ENCODE data around the gene FLNB.

FLNB gene

DNA sequence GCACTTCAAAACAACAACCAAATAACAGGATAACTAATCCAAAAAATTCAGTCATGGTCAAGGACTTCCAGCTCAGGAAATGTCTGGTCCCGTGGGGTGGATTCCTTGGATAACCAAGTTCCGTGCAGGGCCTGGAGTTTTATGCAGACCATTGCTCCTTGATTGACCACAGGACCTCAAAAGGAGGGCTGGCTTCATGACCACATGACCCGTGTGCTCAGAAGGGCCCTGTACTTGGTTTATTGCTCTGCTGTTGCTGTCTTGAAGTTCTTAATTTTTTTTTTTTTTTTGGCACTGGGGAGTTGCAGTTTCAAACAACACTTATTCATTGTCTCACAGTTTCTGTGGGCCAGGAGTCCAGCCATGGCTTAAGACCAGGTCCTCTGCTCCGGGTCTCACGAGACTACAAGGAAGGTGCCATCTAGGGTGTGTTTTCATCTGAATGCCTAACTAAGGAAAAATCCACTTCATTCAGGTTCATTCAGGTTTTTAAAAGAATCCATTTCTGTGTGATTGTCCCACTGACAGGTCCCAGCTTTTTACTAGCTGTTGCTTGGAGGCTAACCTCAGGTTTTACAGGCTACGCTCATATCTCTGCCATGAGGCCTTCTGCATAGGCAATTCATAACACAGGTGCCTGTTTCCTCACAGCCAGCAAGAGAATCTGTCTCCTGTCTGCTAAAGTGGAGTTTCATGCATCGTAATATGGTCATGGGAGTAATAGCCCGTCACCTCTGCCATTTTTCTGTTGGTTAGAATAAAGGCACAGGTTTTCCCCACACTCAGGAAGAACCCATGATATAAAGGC, 65.3 kb downstream of the FLNB start:
- no peak overlapping the region for H3K27ac ChIP-seq (replicated peaks; ENCODE audit: low read length)
- no peak overlapping the region for H3K4me2 ChIP-seq (ENCODE audit: insufficient read depth, low read length, poor library complexity, severe bottlenecking)
- H3K14ac ChIP-seq (ENCODE audit: low read length), result no peak overlapping the region

DNA sequence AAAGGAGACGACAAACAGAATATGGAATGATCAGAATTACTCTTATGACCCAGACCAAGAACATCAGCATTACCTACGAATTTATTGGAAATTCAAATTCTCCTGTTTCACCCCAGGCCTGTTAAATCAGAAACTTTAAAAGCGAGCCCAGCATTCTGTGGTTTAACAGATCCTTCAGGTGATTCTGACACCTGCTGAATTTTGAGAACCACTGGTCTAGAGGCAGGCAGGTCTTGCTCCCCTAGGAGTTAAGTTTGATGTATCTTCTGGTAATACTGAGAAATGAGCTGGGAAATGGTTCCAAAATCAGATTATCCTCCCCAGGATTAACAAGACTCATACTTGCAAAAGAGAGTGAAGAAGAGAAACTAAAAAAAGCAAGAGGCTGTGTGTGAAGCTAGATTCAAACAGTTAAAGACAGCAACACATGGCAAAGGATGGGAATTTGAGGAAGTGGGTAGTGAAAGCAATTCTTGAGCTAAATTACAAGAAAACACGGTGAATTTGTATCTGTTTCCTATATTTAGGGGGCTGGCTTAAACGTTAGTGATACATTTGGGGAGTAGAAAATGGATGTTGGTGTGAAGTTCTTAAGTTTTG, 66.0 kb downstream of the FLNB start:
- Histone ChIP-seq H3K27ac (replicated peaks; ENCODE audit: low read length) (no peak overlapping the region), H2BK5ac (ENCODE audit: low read length) (no peak overlapping the region), H2BK120ac (ENCODE audit: low read depth, low read length) (no peak overlapping the region), H3K4ac (ENCODE audit: low read length) (no peak overlapping the region), H3K9ac (ENCODE audit: low read depth, low read length, poor library complexity) (no peak overlapping the region), H3K27me3 (ENCODE audit: control insufficient read depth in 3 of 3, insufficient read depth in 3 of 3, low read depth in 1 of 3, low read length in 3 of 3) (no peaks in the 10 kb centered on the region), H2AK5ac (ENCODE audit: low read depth, low read length) (no peak overlapping the region), H3K23ac (ENCODE audit: low read depth, low read length, poor library complexity) (no peak overlapping the region), H3K18ac (ENCODE audit: low read length) (no peak overlapping the region), H2BK12ac (ENCODE audit: low read length) (no peak overlapping the region), H2AFZ (ENCODE audit: low read length) (no peak overlapping the region), H4K8ac (ENCODE audit: low read depth, low read length) (no peak overlapping the region), H3K4me3 (ENCODE audit: low read length in 2 of 2) (no peak overlapping the region), H3K4me2 (ENCODE audit: insufficient read depth, low read length, poor library complexity, severe bottlenecking) (no peak overlapping the region), H4K91ac (ENCODE audit: low read depth, low read length, poor library complexity) (no peak overlapping the region), H3K36me3 (replicated peaks in 1 of 2; ENCODE audit: control insufficient read depth in 2 of 2, insufficient read depth in 2 of 2, low read length in 2 of 2) (peaks cover 6 to 15% of the 10 kb centered on the region in 2 donors), H3K9me3 (replicated peaks in 1 of 2; ENCODE audit: control insufficient read depth in 2 of 2, insufficient read depth in 1 of 2, low read depth in 1 of 2, low read length in 2 of 2) (no peaks in the 10 kb centered on the region), H3K79me1 (ENCODE audit: low read depth, low read length) (no peaks in the 10 kb centered on the region), H2BK15ac (ENCODE audit: low read length) (no peak overlapping the region), H3K4me1 (ENCODE audit: control insufficient read depth in 2 of 2, insufficient read depth in 1 of 2, low read depth in 1 of 2, low read length in 2 of 2) (peaks cover 0 to 3% of the 10 kb centered on the region in 2 donors), H3K14ac (ENCODE audit: low read length) (no peak overlapping the region)
- no CpG with 5 or more reads among the region's 5 CpGs for WGBS, 2 donors (ENCODE audit: extremely low coverage in 2 of 2, insufficient read length in 2 of 2, insufficient replicate concordance in 1 of 2)
- DNase-seq (ENCODE audit: low spot score), result no peak

More for the DNA sequence above, 65.3 kb downstream of the FLNB start:
- Histone ChIP-seq H3K4me1 (ENCODE audit: control insufficient read depth in 2 of 2, insufficient read depth in 1 of 2, low read depth in 1 of 2, low read length in 2 of 2) (peaks cover 0 to 5% of the 10 kb centered on the region in 2 donors), H2BK15ac (ENCODE audit: low read length) (no peak overlapping the region), H3K9me3 (replicated peaks in 1 of 2; ENCODE audit: control insufficient read depth in 2 of 2, insufficient read depth in 1 of 2, low read depth in 1 of 2, low read length in 2 of 2) (no peaks in the 10 kb centered on the region), H3K4ac (ENCODE audit: low read length) (no peak overlapping the region), H3K9ac (ENCODE audit: low read depth, low read length, poor library complexity) (no peak overlapping the region), H2BK12ac (ENCODE audit: low read length) (no peak overlapping the region), H4K91ac (ENCODE audit: low read depth, low read length, poor library complexity) (no peak overlapping the region), H3K23ac (ENCODE audit: low read depth, low read length, poor library complexity) (no peak overlapping the region), H3K27me3 (ENCODE audit: control insufficient read depth in 3 of 3, insufficient read depth in 3 of 3, low read depth in 1 of 3, low read length in 3 of 3) (no peaks in the 10 kb centered on the region), H4K8ac (ENCODE audit: low read depth, low read length) (no peak overlapping the region), H2AK5ac (ENCODE audit: low read depth, low read length) (no peak overlapping the region), H2BK5ac (ENCODE audit: low read length) (no peak overlapping the region), H3K4me3 (ENCODE audit: low read length in 2 of 2) (no peak overlapping the region), H3K79me1 (ENCODE audit: low read depth, low read length) (no peaks in the 10 kb centered on the region), H3K18ac (ENCODE audit: low read length) (no peak overlapping the region), H3K36me3 (replicated peaks in 1 of 2; ENCODE audit: control insufficient read depth in 2 of 2, insufficient read depth in 2 of 2, low read length in 2 of 2) (peaks cover 4 to 11% of the 10 kb centered on the region in 2 donors), H2BK120ac (ENCODE audit: low read depth, low read length) (no peak overlapping the region), H2AFZ (ENCODE audit: low read length) (no peak overlapping the region)
- WGBS, 2 donors (ENCODE audit: extremely low coverage in 2 of 2, insufficient read length in 2 of 2, insufficient replicate concordance in 1 of 2), result no CpG with 5 or more reads among the region's 8 CpGs
- no peak for DNase-seq (ENCODE audit: low spot score)

DNA sequence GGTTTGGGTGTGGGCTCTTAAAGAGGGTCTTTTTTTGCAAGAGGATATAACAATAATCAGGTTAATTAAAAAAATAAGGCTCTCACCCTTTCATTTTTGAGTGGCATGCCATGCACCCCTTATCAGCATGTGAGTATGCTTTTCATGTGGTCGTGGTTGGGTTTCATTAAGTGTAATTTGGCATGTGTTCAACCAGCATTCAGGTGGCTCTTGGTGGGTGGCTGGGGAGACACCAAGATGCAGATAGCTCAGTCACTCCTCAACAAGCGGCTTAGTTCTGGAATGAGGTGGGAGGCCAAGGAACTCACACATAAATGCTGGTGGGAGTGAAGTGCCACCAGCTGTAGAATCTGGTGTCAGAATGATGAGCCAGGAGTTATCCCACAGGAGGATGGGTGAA, 66.8 kb downstream of the FLNB start:
- no peaks in the 10 kb centered on the region for H3K9me3 ChIP-seq (replicated peaks in 1 of 2; ENCODE audit: control insufficient read depth in 2 of 2, insufficient read depth in 1 of 2, low read depth in 1 of 2, low read length in 2 of 2)
- H3K79me1 ChIP-seq (ENCODE audit: low read depth, low read length), result no peaks in the 10 kb centered on the region
- WGBS, 2 donors (ENCODE audit: extremely low coverage in 2 of 2, insufficient read length in 2 of 2, insufficient replicate concordance in 1 of 2), result no CpG with 5 or more reads among the region's 2 CpGs
- no peak overlapping the region for H4K91ac ChIP-seq (ENCODE audit: low read depth, low read length, poor library complexity)
- peak overlapping the region; percentile 95 for H3K14ac ChIP-seq (ENCODE audit: low read length)
- no peak overlapping the region for H3K4ac ChIP-seq (ENCODE audit: low read length)
- no peak overlapping the region for H3K9ac ChIP-seq (ENCODE audit: low read depth, low read length, poor library complexity)
- H2BK12ac ChIP-seq (ENCODE audit: low read length), result no peak overlapping the region
- no peaks in the 10 kb centered on the region for H3K27me3 ChIP-seq (ENCODE audit: control insufficient read depth in 3 of 3, insufficient read depth in 3 of 3, low read depth in 1 of 3, low read length in 3 of 3)
- H3K36me3 ChIP-seq (replicated peaks in 1 of 2; ENCODE audit: control insufficient read depth in 2 of 2, insufficient read depth in 2 of 2, low read length in 2 of 2), result peaks cover 8 to 20% of the 10 kb centered on the region in 2 donors
- H3K4me1 ChIP-seq (ENCODE audit: control insufficient read depth in 2 of 2, insufficient read depth in 1 of 2, low read depth in 1 of 2, low read length in 2 of 2), result no peaks in the 10 kb centered on the region
- no peak overlapping the region for H2BK5ac ChIP-seq (ENCODE audit: low read length)
- H3K27ac ChIP-seq (replicated peaks; ENCODE audit: low read length), result no peak overlapping the region
- no peak overlapping the region for H2BK120ac ChIP-seq (ENCODE audit: low read depth, low read length)
- H3K4me2 ChIP-seq (ENCODE audit: insufficient read depth, low read length, poor library complexity, severe bottlenecking), result no peak overlapping the region
- H4K8ac ChIP-seq (ENCODE audit: low read depth, low read length), result no peak overlapping the region
- H3K23ac ChIP-seq (ENCODE audit: low read depth, low read length, poor library complexity), result no peak overlapping the region
- no peak for DNase-seq (ENCODE audit: low spot score)
- H2BK15ac ChIP-seq (ENCODE audit: low read length), result no peak overlapping the region
- no peak overlapping the region for H3K4me3 ChIP-seq (ENCODE audit: low read length in 2 of 2)
- no peak overlapping the region for H2AK5ac ChIP-seq (ENCODE audit: low read depth, low read length)
- H2AFZ ChIP-seq (ENCODE audit: low read length), result no peak overlapping the region
- no peak overlapping the region for H3K18ac ChIP-seq (ENCODE audit: low read length)

DNA sequence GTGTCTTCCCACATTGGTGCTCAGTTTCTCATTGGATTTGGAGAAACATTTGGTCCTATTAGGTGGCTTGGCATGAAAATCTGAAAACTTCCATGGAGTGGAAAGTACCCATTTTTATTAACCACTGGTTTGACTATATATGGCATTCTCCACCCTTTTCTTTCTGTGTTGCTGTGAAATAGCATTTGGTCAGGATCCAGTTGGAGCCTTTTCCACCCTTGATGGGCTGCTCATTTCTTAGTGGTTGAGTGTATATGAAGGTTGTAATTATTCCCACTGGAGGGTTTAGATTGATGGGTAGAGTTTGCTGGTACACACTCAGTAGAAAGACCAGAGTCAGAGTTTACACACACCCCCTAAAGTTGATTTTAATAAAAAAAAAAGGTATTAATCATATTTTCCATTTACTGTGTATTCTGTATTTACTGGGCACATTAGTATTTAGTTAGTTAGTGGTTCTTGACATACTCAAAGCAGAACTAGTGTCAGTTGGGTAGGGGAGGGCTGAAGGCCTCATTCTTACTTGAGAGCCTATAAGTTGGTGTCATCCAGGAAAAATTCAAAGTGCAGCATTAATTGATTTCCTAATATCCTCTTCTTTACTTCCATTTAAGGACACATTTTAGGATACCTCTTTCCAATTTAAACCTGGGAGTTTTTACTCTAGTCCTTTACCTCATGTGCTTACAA, 69.5 kb downstream of the FLNB start:
- no peak overlapping the region for H2AK5ac ChIP-seq (ENCODE audit: low read depth, low read length)
- no peaks in the 10 kb centered on the region for H3K79me1 ChIP-seq (ENCODE audit: low read depth, low read length)
- no peak overlapping the region for H2BK15ac ChIP-seq (ENCODE audit: low read length)
- H3K9ac ChIP-seq (ENCODE audit: low read depth, low read length, poor library complexity), result no peak overlapping the region
- no peaks in the 10 kb centered on the region for H3K27me3 ChIP-seq (ENCODE audit: control insufficient read depth in 3 of 3, insufficient read depth in 3 of 3, low read depth in 1 of 3, low read length in 3 of 3)
- H2BK120ac ChIP-seq (ENCODE audit: low read depth, low read length), result no peak overlapping the region
- H3K23ac ChIP-seq (ENCODE audit: low read depth, low read length, poor library complexity), result no peak overlapping the region
- no peaks in the 10 kb centered on the region for H3K9me3 ChIP-seq (replicated peaks in 1 of 2; ENCODE audit: control insufficient read depth in 2 of 2, insufficient read depth in 1 of 2, low read depth in 1 of 2, low read length in 2 of 2)
- H3K36me3 ChIP-seq (replicated peaks in 1 of 2; ENCODE audit: control insufficient read depth in 2 of 2, insufficient read depth in 2 of 2, low read length in 2 of 2), result peaks cover 12 to 20% of the 10 kb centered on the region in 2 donors
- no peak overlapping the region for H2BK5ac ChIP-seq (ENCODE audit: low read length)
- H3K4me3 ChIP-seq (ENCODE audit: low read length in 2 of 2), result no peak overlapping the region
- H2AFZ ChIP-seq (ENCODE audit: low read length), result no peak overlapping the region
- no peak overlapping the region for H4K8ac ChIP-seq (ENCODE audit: low read depth, low read length)
- H3K4me1 ChIP-seq (ENCODE audit: control insufficient read depth in 2 of 2, insufficient read depth in 1 of 2, low read depth in 1 of 2, low read length in 2 of 2), result peaks cover 3% of the 10 kb centered on the region in 2 donors
- no peak overlapping the region for H4K91ac ChIP-seq (ENCODE audit: low read depth, low read length, poor library complexity)
- H3K4ac ChIP-seq (ENCODE audit: low read length), result no peak overlapping the region
- H3K14ac ChIP-seq (ENCODE audit: low read length), result no peak overlapping the region
- H3K4me2 ChIP-seq (ENCODE audit: insufficient read depth, low read length, poor library complexity, severe bottlenecking), result no peak overlapping the region
- DNase-seq (ENCODE audit: low spot score), result no peak
- H3K18ac ChIP-seq (ENCODE audit: low read length), result no peak overlapping the region
- no peak overlapping the region for H3K27ac ChIP-seq (replicated peaks; ENCODE audit: low read length)
- no peak overlapping the region for H2BK12ac ChIP-seq (ENCODE audit: low read length)

Data from neuronal stem cell (in vitro differentiated cells).